NCI-H2196 treated with DMSO at 0.1 percent for 48 hours (cell line): ENCODE results near the gene ARL16.

Source experiments
- DNase-seq: peaks from one replicate; lab custom pipeline; 2025; ENCODE audit not compliant: unreplicated experiment; lab: John Stamatoyannopoulos, UW

ARL16 gene

DNA sequence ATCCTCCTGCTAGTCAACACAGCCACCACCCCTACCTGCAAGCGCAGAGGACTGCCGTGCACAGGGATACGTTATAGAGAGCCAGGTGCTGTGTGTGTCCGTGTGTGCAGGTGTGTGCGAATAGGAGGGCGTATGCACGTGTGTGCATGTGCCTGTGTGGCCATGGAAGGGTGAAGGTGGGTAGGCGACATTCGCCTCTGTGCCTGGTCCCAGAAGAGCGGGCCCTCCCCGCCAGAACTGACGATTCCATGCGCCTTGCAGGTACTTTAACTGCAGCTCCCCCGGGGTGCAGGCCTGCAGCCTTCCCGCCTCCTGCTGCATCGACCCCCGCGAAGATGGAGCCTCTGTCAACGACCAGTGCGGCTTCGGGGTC, 36.0 kb downstream of the ARL16 start:
- DNase-seq, result no peak

- DNase-seq, result no peak
Measured at GRCh38 chr17:81646869-81647600, 36.6 kb downstream of the ARL16 start.

DNA sequence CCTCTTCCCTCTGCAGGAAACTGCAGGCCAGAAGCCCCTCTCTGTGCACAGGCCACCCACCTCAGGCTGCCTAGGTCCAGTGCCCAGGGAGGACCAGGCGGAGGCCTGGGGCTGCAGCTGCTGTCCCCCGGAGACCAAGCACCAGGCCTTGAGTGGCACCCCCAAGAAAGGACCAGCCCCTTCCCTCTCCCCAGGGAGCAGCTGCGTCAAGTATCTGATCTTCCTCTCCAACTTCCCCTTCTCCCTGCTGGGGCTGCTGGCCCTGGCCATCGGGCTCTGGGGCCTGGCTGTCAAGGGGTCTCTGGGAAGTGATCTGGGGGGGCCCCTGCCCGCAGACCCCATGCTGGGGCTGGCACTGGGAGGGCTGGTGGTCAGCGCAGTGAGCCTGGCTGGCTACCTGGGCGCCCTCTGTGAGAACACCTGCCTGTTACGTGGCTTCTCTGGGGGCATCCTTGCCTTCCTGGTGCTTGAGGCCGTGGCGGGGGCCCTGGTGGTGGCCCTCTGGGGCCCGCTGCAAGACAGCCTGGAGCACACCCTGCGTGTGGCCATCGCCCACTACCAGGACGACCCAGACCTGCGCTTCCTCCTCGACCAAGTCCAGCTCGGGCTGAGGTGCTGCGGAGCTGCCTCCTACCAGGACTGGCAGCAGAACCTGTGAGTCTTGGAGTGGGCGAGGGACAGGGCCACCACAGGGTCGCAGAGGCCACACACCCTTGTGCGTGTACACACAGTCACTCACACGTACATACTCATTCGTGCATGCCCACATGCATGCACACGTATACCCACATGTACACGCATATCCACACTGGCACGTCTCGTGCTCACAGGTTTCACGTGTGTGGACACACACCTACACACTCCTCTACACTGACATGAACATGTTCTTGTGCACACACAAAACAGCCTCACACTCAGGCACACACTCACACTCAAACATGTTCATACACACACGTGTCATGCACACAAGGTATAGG, 38.3 kb downstream of the ARL16 start:
- DNase-seq, result no peak

- DNase-seq, result no peak
Measured at GRCh38 chr17:81644496-81644895, 39.1 kb downstream of the ARL16 start.

DNA sequence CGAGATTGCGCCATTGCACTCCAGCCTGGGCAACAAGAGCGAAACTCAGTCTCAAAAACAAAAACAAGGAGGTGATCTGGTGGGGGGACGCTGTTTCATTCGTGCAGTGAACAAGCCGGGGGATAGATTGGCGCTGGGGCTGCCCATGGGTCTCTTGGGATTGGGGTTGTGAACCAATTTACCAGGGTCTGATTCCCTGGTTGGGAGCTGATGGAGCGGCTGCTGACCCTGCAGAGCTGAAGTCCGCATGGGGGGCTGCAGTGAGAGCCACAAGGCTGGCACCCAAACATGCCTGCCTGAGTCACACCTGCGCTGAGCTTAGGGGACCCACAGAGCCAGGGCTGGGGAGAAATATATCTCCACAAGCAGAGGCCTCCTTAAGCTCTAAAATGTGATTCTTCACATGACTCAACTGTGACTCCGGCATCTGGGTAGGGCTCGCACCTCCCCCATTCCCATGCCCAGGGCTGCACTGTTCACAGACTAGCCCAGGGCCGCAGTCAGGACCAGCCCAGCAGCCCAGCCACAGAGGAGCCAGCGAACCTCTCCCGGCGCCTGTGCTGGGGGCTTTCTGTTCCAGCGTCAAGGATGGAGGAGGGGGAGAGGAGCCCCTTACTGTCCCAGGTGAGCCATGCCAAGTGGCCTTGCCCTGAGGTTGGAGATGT, 41.6 kb downstream of the ARL16 start:
- no peak for DNase-seq

- no peak for DNase-seq
Measured at GRCh38 chr17:81640011-81640410, 43.6 kb downstream of the ARL16 start.

DNA sequence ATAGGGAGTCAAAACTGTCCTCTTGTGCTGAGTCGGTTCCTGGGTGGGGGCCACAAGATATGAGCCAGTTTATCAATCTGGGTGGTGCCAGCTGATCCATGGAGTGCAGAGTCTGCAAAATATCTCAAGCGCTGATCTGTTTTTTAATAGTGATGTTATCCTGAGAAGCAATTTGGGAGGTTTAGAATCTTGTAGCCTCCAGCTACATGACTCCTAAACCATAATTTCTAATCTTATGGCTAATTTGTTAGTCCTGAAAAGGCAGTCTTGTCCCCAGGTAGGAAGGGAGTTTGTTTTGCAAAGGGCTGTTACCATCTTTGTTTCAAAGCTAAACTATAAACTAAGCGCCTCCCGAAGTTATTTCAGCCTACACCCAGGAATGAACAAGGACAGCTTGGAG, 44.9 kb downstream of the ARL16 start:
- no peak for DNase-seq

DNA sequence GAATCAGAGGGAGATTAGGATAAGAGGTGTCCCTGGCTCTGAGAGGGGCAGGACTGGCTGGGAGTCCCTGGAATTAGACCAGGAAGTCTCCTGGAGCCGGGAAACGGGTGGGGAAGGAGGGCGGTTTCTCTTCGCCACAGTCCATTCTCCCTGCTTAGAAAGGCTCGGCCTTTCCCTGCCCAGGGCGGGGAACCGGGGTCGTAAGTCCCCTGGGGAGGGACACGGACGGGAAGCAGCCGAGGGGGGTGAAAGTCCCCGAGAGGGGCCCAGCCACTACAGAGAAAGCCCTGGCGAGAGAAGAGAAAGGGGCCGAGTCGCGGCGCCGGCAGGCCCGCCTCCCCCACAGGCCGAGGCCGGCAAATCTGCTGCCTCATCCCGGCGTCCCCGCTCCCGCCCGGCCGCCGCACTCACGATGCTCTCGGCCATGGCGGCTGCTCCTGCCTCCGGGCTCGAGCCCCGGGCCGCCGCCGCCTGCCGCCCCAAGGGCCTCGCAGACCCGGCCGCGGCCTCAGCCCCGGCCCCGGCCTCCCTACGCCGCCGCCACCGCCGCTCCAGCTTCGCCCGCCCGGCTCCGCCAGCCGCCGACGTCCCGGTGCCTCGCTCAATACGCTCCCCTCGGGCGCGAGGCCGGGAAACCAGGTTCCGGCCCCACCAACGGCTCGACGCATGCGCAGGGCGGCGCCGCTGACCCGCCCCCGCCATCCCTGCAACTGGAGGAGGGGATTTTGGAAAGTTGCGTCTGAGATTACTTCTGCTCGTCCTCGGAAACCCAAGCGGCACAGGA, 46.9 kb downstream of the ARL16 start, which contains the start of the genes NPLOC4 and TSPAN10:
NPLOC4 (minus strand) TSS at position 608 of the 784 bp plus-strand sequence; CDS start at position 426, 182 bp downstream.
TSPAN10 (plus strand) TSS at position 692 of the 784 bp plus-strand sequence. CDS start 5,217 bp downstream, outside the sequence.
- DNase-seq, result peak; percentile 88

DNA sequence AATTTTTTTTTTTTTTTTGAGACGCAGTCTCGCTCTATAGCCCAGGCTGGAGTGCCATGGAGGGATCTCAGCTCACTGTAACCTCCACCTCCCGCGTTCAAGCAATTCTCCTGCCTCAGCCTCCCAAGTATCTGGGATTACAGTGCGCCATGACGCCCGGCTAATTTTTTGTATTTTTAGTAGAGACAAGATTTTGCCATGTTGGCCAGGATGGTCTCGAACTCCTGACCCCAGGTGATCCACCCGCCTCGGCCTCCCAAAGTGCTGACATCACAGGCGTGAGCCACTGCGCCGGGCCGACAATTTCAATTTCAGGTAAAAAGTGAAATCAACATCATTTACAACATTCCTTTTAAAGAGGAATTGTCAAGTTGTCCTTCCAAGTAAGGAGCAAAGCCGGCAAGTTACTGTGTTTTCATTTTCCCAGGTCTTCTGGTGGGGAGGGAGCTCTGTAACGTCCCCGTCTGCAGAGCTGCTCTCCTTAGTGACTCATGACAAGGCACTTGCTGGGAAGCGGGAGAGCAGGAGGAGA, 47.6 kb downstream of the ARL16 start:
- DNase-seq, result no peak

DNA sequence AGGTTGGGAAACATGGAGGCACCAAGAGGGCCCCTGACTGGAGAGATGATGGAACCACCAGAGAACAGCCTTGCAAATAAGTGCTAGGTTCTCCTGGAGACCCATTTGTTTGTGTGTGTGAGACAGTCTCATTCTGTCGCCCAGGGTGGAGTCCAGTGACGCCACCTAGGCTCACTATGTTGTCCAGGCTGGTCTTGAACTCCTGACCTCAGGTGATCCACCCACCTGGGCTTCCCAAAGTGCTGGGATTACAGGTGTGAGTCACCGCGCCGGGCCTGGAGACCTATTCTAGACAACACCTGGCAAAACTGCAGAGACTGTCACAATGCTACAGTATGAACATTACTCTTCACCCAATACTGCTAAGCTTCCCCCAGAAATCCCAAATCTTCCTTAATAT, 48.2 kb downstream of the ARL16 start:
- no peak for DNase-seq

DNA sequence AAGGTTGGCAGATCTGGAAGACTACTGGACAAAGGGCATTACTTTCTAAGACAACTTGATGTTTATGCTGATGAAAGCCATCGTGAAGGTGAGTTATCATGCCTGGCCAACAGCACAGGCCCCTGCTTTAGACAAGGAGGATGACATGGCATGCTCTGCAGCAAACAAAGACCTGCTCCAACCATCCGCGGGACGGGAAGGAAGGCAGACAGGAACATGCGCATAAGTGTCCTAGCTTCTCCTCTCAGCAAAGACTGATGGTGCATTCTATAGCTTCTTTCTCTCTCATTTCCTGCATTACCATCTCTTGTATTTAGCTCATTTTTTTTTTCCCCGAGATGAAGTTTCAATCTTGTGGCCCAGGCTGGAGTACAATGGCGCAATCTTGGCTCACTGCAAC, 52.1 kb downstream of the ARL16 start:
- DNase-seq, result no peak
